ENCODE results near the gene PLEKHD1. TPM values are rescaled to one million over a fixed set of nuclear protein-coding genes. Genes with fewer than 3 reads are reported as not detected.

The PLEKHD1 gene
- polyA plus RNA-seq, 1 experiment, result not detected

- Histone ChIP-seq H3K4me3 (ENCODE audit: low read depth, low read length) (no peak overlapping the region), H3K27me3 (ENCODE audit: control insufficient read depth, insufficient read depth, low read length) (peaks cover 60% of the 10 kb centered on the region), H3K27ac (ENCODE audit: low read depth, low read length) (no peak overlapping the region), H3K9me3 (ENCODE audit: control insufficient read depth, insufficient read depth, low read length) (no peaks in the 10 kb centered on the region)
- TF ChIP-seq CTCF (IDR thresholded peaks at IDR 0.05; ENCODE audit: low read depth, low read length), result no peak
- ChIA-PET CTCF (no interaction called here), POLR2A (no interaction called here)
- DNase-seq (ENCODE audit: low read depth, low spot score), result no peak
Measured at GRCh38 chr14:69525896-69526295, 41.4 kb downstream of the PLEKHD1 start.

GRCh38 chr14:69527635-69528034 is 43.1 kb downstream of the PLEKHD1 start:
- ChIA-PET CTCF (no interaction called here), POLR2A (no interaction called here)
- TF ChIP-seq CTCF (IDR thresholded peaks at IDR 0.05; ENCODE audit: low read depth, low read length), result no peak
- Histone ChIP-seq H3K27ac (ENCODE audit: low read depth, low read length) (no peak overlapping the region), H3K27me3 (ENCODE audit: control insufficient read depth, insufficient read depth, low read length) (peaks cover 56% of the 10 kb centered on the region), H3K4me3 (ENCODE audit: low read depth, low read length) (no peak overlapping the region), H3K9me3 (ENCODE audit: control insufficient read depth, insufficient read depth, low read length) (no peaks in the 10 kb centered on the region)
- DNase-seq (ENCODE audit: low read depth, low spot score), result no peak

- ChIA-PET POLR2A (no interaction called here), CTCF (interaction anchor here (1.1 to 1.4 kb wide), 2 partner anchors 20 to 52 kb away, joined by 3 read pairs; no protein-coding TSS in a partner anchor)
- DNase-seq (ENCODE audit: low read depth, low spot score), result no peak
- Histone ChIP-seq H3K9me3 (ENCODE audit: control insufficient read depth, insufficient read depth, low read length) (no peaks in the 10 kb centered on the region), H3K4me3 (ENCODE audit: low read depth, low read length) (no peak overlapping the region), H3K27me3 (ENCODE audit: control insufficient read depth, insufficient read depth, low read length) (peaks cover 60% of the 10 kb centered on the region), H3K27ac (ENCODE audit: low read depth, low read length) (no peak overlapping the region)
- TF ChIP-seq CTCF (IDR thresholded peaks at IDR 0.05; ENCODE audit: low read depth, low read length), result no peak
Measured at GRCh38 chr14:69528143-69528542, 43.6 kb downstream of the PLEKHD1 start.

DNA sequence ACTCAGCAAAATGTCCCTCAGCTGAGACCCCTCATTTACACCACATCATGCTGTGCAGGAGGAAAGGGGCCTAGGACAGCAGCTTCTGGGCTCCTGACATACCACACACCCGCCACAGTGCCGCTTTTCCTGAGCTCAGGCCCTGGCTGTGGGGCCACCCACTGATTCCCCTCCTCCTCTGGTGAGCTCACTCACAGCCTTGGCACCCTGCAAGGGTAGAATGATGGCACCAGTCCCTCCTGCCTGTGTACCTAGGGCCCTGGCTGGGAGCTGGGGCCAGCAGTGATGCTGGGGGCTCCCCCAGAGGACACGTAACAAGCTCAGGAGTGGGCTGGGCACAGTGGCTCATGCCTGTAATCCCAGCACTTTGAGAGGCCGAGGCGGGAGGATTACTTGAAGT is 44.4 kb downstream of the PLEKHD1 start:
- H3K27me3 ChIP-seq (ENCODE audit: control insufficient read depth, insufficient read depth, low read length), result peaks cover 57% of the 10 kb centered on the region
- POLR2A ChIA-PET, result interaction anchor here (1.0 kb wide), 1 partner anchor 68 kb away, joined by 3 read pairs; no protein-coding TSS in a partner anchor

GRCh38 chr14:69529563-69529962 is 45.0 kb downstream of the PLEKHD1 start:
- no peak for TF ChIP-seq CTCF (IDR thresholded peaks at IDR 0.05; ENCODE audit: low read depth, low read length)
- Histone ChIP-seq H3K27ac (ENCODE audit: low read depth, low read length) (no peak overlapping the region), H3K4me3 (ENCODE audit: low read depth, low read length) (no peak overlapping the region), H3K9me3 (ENCODE audit: control insufficient read depth, insufficient read depth, low read length) (no peaks in the 10 kb centered on the region), H3K27me3 (ENCODE audit: control insufficient read depth, insufficient read depth, low read length) (peaks cover 54% of the 10 kb centered on the region)
- POLR2A ChIA-PET, result interaction anchor here (1.0 kb wide), 1 partner anchor 68 kb away, joined by 3 read pairs; no protein-coding TSS in a partner anchor
- DNase-seq (ENCODE audit: low read depth, low spot score), result no peak
- CTCF ChIA-PET, result interaction anchor here (1.1 to 1.4 kb wide), 2 partner anchors 18 to 50 kb away, joined by 3 read pairs; no protein-coding TSS in a partner anchor

More for the DNA sequence above, 44.4 kb downstream of the PLEKHD1 start:
- no peak for DNase-seq (ENCODE audit: low read depth, low spot score)
- TF ChIP-seq CTCF (IDR thresholded peaks at IDR 0.05; ENCODE audit: low read depth, low read length), result no peak
- CTCF ChIA-PET, result interaction anchor here (1.1 to 1.4 kb wide), 2 partner anchors 19 to 51 kb away, joined by 3 read pairs; no protein-coding TSS in a partner anchor
- no peak overlapping the region for H3K27ac ChIP-seq (ENCODE audit: low read depth, low read length)
- H3K9me3 ChIP-seq (ENCODE audit: control insufficient read depth, insufficient read depth, low read length), result no peaks in the 10 kb centered on the region
- H3K4me3 ChIP-seq (ENCODE audit: low read depth, low read length), result no peak overlapping the region

Data from AG04450 (cell line).